ENCODE results near the gene ARHGDIG.

DNA sequence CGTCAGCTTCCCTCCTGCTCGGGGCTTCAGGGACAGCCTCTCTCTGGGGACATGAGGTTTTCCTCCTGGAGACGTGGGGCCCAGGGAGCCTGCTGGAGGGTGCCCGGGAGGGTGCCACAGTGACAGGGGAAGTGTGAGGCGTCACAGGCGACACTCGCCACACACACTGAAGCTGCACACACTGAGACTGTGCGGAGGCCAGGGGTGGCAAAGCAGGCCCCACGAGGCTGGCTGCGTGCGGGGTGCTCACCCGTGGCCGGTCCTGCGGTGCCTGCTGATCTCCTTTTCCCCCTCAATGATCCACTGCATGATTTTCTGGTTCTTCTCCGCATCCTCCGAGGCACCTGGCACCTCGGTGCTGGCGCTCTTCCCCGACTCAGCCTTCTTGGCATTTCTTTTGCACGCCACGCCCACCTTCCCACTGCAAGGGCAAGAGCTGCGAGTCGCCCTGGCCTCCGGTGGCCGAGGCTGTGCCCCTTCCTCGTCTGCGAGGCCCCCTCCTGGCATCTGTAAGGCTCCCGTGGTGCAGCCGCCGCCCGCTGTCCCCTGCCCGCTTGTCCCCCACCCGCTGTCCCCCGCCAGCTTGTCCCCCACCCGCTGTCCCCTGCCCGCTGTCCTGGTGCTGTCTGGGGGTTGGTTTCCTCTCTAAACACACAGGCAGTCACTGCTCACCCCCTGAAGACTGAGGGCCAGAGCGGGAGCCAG lies 16.6 kb downstream of the ARHGDIG start:
- TF ChIP-seq SUZ12 (IDR thresholded peaks at IDR 0.05; ENCODE audit: extremely low read depth, insufficient read depth, insufficient read length): no peak
- TF ChIP-seq YY1 (IDR thresholded peaks at IDR 0.05; ENCODE audit: insufficient read depth, insufficient read length): no peak
